GM13977 (cell line): ENCODE data around the gene CYLD.

Experiments
- DNase-seq: peaks from one replicate; pipeline ENCODE4 v3.0.0; 2012; ENCODE audit warnings: low spot score
- in situ Hi-C: fragments of 300-500 bp; cut with MboI; formaldehyde crosslinking; loops from one replicate; pipeline ENCODE4 v1.12.0; 2022; ENCODE audit warnings: low sequenced_read_pairs, low pct_unique_long_range_greater_than_20kb, mixed read lengths, inconsistent platforms; ENCODE audit not compliant: unreplicated experiment
- TF ChIP-seq, protein P1 (sequence below): IDR thresholded peaks from 2 replicates; pipeline ENCODE4 v1.5.1; 2012; ENCODE audit warnings: mild to moderate bottlenecking, control low read depth; ENCODE audit not compliant: insufficient read depth; ENCODE audit errors: extremely low read depth, missing control alignments

The CYLD gene

DNA sequence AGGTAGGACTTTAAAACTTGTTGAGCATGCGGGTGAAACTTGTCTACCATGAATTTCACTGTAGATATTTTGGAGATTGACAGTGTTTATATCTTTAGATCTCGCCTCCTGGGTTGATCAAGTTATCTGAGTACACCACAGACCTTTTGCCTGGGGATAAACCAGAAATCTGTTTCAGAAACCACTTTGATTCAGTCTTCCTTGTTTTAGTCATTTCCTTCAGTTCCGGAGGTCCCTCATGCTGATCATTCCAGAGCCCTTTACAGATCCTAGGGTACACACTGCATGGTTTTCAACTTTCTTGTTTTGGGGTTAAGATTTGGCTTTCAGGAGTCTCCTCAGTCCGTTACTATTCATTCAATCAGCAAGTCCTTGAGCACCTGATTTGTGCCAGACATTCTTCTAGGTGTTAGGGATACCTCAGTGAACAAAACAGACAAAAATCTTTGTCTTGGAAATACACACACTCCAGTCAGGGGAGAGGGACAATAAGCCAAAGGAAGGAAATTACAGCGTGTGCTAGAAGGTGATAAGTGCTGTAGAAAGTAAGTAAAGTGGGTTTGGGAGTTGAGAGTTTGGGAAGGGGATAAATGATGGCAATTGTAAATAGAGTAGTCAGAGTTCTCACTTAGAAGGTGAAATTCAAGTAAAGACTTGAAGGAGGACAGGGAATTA, 36.3 kb upstream of the CYLD start:
- in situ Hi-C loops: no loop called here
- TF ChIP-seq, protein P1, sequence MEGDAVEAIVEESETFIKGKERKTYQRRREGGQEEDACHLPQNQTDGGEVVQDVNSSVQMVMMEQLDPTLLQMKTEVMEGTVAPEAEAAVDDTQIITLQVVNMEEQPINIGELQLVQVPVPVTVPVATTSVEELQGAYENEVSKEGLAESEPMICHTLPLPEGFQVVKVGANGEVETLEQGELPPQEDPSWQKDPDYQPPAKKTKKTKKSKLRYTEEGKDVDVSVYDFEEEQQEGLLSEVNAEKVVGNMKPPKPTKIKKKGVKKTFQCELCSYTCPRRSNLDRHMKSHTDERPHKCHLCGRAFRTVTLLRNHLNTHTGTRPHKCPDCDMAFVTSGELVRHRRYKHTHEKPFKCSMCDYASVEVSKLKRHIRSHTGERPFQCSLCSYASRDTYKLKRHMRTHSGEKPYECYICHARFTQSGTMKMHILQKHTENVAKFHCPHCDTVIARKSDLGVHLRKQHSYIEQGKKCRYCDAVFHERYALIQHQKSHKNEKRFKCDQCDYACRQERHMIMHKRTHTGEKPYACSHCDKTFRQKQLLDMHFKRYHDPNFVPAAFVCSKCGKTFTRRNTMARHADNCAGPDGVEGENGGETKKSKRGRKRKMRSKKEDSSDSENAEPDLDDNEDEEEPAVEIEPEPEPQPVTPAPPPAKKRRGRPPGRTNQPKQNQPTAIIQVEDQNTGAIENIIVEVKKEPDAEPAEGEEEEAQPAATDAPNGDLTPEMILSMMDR: no peak
- DNase-seq: no peak

DNA sequence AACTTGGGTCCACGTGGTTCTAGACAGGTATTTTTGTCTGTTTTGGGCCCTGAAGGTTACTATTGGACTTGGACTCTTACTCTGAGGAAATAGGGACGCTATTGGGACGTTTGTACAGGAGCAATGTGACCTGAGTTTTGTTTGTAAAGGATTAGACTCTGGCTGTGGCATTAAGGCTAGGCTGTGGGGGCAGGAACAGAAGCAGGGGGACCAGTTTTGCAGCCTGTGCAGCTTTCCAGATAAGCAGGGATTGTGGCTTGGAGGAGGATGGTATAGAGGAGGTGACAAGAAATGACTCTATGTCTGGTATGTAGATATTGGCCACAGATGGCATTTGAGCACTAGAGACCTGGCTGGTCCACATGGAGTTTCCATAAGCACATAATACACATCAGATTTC, 35.6 kb upstream of the CYLD start:
- in situ Hi-C loops: no loop called here

DNA sequence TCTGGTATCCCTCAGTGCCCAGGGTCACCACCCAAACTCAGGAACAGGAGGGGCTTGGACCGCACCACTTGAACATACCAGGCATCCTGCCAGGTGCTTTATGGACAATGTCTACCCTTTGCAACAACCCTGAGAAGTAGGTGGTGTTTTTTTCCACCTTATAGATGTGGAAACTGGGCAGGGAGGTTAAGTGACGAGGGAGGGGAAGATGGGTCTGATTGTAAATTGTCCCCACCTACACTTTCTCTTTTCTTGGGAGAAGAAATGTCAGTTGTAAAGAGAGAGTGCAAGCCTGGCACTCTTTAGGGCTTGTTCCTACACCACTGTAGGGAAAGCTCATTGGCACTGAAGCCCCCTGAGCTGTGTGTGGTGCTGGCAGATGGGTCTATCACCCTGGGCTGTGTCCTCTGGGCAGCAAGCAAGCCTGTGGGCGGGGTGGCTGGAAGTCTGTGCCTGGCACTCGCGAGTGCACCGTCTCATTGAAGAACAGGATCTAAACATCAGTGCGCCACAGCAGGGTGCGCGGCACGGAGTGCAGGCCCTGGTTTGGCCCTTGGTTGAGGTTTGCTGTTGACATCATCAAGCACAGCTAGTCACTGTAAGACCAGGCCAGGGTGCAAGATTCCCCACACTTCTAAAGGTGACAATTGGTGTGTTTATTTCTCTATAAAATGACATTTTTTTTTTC, 33.4 kb upstream of the CYLD start:
- TF ChIP-seq, protein P1: no peak
- DNase-seq: no peak
- in situ Hi-C loops: no loop called here

More for the DNA sequence above, 35.6 kb upstream of the CYLD start:
- TF ChIP-seq, protein P1: no peak
- no peak for DNase-seq

- DNase-seq: no peak
- in situ Hi-C loops: no loop called here
- TF ChIP-seq, protein P1: no peak
Observed at GRCh38 chr16:50709061-50709684, 32.7 kb upstream of the CYLD start.

- in situ Hi-C loops: no loop called here
- TF ChIP-seq, protein P1: no peak
- DNase-seq: no peak
Observed at GRCh38 chr16:50709980-50710379, 31.9 kb upstream of the CYLD start.

DNA sequence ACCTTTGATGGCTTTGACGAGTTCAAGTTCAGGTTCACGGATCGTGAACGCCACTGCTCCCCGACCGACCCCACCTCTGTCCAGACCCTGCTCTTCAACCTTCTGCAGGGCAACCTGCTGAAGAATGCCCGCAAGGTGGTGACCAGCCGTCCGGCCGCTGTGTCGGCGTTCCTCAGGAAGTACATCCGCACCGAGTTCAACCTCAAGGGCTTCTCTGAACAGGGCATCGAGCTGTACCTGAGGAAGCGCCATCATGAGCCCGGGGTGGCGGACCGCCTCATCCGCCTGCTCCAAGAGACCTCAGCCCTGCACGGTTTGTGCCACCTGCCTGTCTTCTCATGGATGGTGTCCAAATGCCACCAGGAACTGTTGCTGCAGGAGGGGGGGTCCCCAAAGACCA, 30.8 kb upstream of the CYLD start:
- TF ChIP-seq, protein P1: no peak
- DNase-seq: no peak
- in situ Hi-C loops: no loop called here
